Measurements from ENCODE around the gene ZBTB21. TPM values are rescaled to one million over a fixed set of nuclear protein-coding genes. Genes with fewer than 3 reads are reported as not detected.

Gene ZBTB21
- total RNA-seq, 1 experiment from 2014 or later, result 18.1 TPM

DNA sequence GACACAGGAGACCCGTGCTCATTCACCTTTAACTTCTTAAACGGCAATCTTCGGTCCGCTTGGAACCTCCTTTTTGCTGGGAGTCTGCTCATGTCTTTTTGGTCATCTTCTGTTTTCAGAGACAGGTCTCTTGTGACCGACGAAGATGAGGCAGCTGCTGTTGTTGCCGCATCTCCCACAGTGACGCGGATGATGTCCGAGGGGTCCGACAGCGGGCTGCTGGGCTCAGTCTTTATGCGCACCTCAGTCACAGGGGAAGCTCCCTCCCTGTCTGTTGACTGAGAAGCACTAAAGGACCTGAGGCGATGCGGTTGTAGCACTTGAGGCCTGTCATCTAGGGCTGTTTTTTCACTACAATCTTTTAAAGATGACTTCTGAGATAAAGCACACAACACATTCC, 17.6 kb downstream of the ZBTB21 start:
- Histone ChIP-seq H3K14ac (ENCODE audit: insufficient read depth, low read length) (no peak overlapping the region; the same call in 1 of the 2 replicates), H2BK5ac (ENCODE audit: insufficient read length, low read length) (no peak overlapping the region), H4K91ac (ENCODE audit: insufficient read length, low read depth, low read length) (no peak overlapping the region), H3K79me1 (ENCODE audit: insufficient read depth, low read depth, low read length, poor library complexity, severe bottlenecking) (no peaks in the 10 kb centered on the region), H2BK120ac (ENCODE audit: low read depth, low read length, poor library complexity, severe bottlenecking) (no peak overlapping the region), H2AK5ac (ENCODE audit: insufficient read length, low read length) (no peak overlapping the region), H3K9ac (ENCODE audit: extremely low read depth, insufficient read length, low read length) (no peak overlapping the region), H2BK12ac (ENCODE audit: insufficient read length, low read depth, low read length) (no peak overlapping the region), H3K79me2 (ENCODE audit: insufficient read depth, low read length) (no peaks in the 10 kb centered on the region), H3K23me2 (ENCODE audit: insufficient read length, low read depth, low read length, poor library complexity, severe bottlenecking) (no peaks in the 10 kb centered on the region), H3K4ac (ENCODE audit: low read depth, low read length) (no peak overlapping the region), H3K18ac (ENCODE audit: insufficient read length, low read depth, low read length) (no peak overlapping the region), H3K56ac (ENCODE audit: insufficient read length, low read depth, low read length) (no peak overlapping the region), H3K4me1 (ENCODE audit: insufficient read depth, low read length) (no peaks in the 10 kb centered on the region), H2BK20ac (ENCODE audit: low read depth, low read length, poor library complexity, severe bottlenecking) (no peak overlapping the region), H4K8ac (replicated peaks; ENCODE audit: insufficient read length, low read depth, low read length) (no peak overlapping the region), H3K27me3 (ENCODE audit: insufficient read depth, low read length) (no peaks in the 10 kb centered on the region), H4K20me1 (ENCODE audit: control insufficient read depth, insufficient read depth, insufficient read length) (no peaks in the 10 kb centered on the region), H3K4me2 (ENCODE audit: insufficient read depth, insufficient read length, low read length) (no peak overlapping the region), H3K9me3 (ENCODE audit: control insufficient read depth, low read depth, low read length) (peaks cover 11% of the 10 kb centered on the region), H4K5ac (ENCODE audit: insufficient read length, low read depth, low read length) (no peak overlapping the region), H3T11ph (ENCODE audit: low read length) (no peak overlapping the region), H3K23ac (ENCODE audit: insufficient read length, low read depth, low read length) (no peak overlapping the region), H2BK15ac (ENCODE audit: low read depth, low read length) (no peak overlapping the region), H3K27ac (ENCODE audit: insufficient read length, low read depth, low read length) (no peak overlapping the region), H2AFZ (ENCODE audit: low read length) (no peak overlapping the region)
- no peak overlapping the region for H3K4me3 Mint-ChIP-seq
- peaks cover 61 to 68% (median 68%) of the 10 kb centered on the region in 3 experiments for H3K36me3 Mint-ChIP-seq (ENCODE audit: insufficient read depth in 1 of 3, low read depth in 3 of 3)
- TF ChIP-seq, protein P1, sequence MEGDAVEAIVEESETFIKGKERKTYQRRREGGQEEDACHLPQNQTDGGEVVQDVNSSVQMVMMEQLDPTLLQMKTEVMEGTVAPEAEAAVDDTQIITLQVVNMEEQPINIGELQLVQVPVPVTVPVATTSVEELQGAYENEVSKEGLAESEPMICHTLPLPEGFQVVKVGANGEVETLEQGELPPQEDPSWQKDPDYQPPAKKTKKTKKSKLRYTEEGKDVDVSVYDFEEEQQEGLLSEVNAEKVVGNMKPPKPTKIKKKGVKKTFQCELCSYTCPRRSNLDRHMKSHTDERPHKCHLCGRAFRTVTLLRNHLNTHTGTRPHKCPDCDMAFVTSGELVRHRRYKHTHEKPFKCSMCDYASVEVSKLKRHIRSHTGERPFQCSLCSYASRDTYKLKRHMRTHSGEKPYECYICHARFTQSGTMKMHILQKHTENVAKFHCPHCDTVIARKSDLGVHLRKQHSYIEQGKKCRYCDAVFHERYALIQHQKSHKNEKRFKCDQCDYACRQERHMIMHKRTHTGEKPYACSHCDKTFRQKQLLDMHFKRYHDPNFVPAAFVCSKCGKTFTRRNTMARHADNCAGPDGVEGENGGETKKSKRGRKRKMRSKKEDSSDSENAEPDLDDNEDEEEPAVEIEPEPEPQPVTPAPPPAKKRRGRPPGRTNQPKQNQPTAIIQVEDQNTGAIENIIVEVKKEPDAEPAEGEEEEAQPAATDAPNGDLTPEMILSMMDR (conservative IDR thresholded peaks at IDR 0.05), result no peak
- DNase-seq, result no peak
- no peaks in the 10 kb centered on the region for H3K27me3 Mint-ChIP-seq (ENCODE audit: low read depth)
- no peaks in the 10 kb centered on the region for H3K4me1 Mint-ChIP-seq
- peaks cover 20 to 23% of the 10 kb centered on the region in 2 experiments for H3K9me3 Mint-ChIP-seq
- WGBS (ENCODE audit: extremely low coverage, insufficient read length, low lambda C conversion rate), result no CpG with 5 or more reads among the region's 15 CpGs
- H3K27ac Mint-ChIP-seq, result no peak overlapping the region
